Caco-2 (cell line): Measurements from ENCODE around the gene FBLN1. TPM values are rescaled to one million over a fixed set of nuclear protein-coding genes. Genes with fewer than 3 reads are reported as not detected.

Experiments
- BruUV-seq: library from RNA; stranded (reverse); fragments of 400-500 nt; replicated peaks from 2 replicates; lab custom pipeline; 2021; lab: Mats Ljungman, UMichigan
- CTCF ChIA-PET: fragments of 300-600 bp; sonication (Branson Sonifier 250); formaldehyde crosslinking; loops from one replicate; lab custom pipeline; 2022; ENCODE audit warnings: antibody characterized with exemption; lab: Charles Lee
- POLR2A ChIA-PET: fragments of 300-600 bp; sonication (Branson Sonifier 250); formaldehyde crosslinking; loops from one replicate; lab custom pipeline; 2022; ENCODE audit warnings: antibody characterized with exemption; lab: Charles Lee
- DNase-seq, 2 experiments: peaks; one replicate each; pipeline versions ENCODE4 v3.0.0 to v3.0.0-alpha.2; 2020 to 2022
- H3K27me3 ChIP-seq: replicated peaks from 2 replicates; pipeline ENCODE4 v1.6.0; 2011; ENCODE audit warnings: low read length; ENCODE audit not compliant: control insufficient read depth, insufficient read depth
- H3K36me3 ChIP-seq: 2 replicates; pipeline ENCODE4 v1.5.1; 2011; ENCODE audit warnings: low read length; ENCODE audit not compliant: control insufficient read depth, insufficient read depth
- H3K4me1 ChIP-seq: fragments of 250-450 bp; sonication (Bioruptor Pico); 2 replicates; pipeline ENCODE4 v1.5.1; 2020; ENCODE audit warnings: mild to moderate bottlenecking
- H3K4me3 ChIP-seq: 2 replicates; pipeline ENCODE4 v1.5.1; 2011; ENCODE audit warnings: low read depth, mild to moderate bottlenecking, control low read depth, low read length
- H3K9me3 ChIP-seq: fragments of 250-450 bp; sonication (Bioruptor Pico); 2 replicates; pipeline ENCODE4 v1.5.1; 2020; ENCODE audit warnings: mild to moderate bottlenecking, moderate library complexity
- H3K27ac Mint-ChIP-seq: one replicate; pipeline ENCODE4 v1.8.0; 2022; ENCODE audit warnings: mixed read lengths; ENCODE audit not compliant: unreplicated experiment
- H3K27me3 Mint-ChIP-seq: one replicate; pipeline ENCODE4 v1.8.0; 2022; ENCODE audit warnings: mixed read lengths; ENCODE audit not compliant: insufficient read depth, unreplicated experiment
- H3K36me3 Mint-ChIP-seq: one replicate; pipeline ENCODE4 v1.8.0; 2022; ENCODE audit warnings: mild to moderate bottlenecking, mixed read lengths; ENCODE audit not compliant: insufficient read depth, unreplicated experiment
- H3K4me1 Mint-ChIP-seq: one replicate; pipeline ENCODE4 v1.8.0; 2022; ENCODE audit warnings: low read depth, mixed read lengths; ENCODE audit not compliant: unreplicated experiment
- H3K4me3 Mint-ChIP-seq: one replicate; pipeline ENCODE4 v1.8.0; 2022; ENCODE audit warnings: mild to moderate bottlenecking, moderate library complexity, mixed read lengths; ENCODE audit not compliant: unreplicated experiment
- H3K9me3 Mint-ChIP-seq: one replicate; pipeline ENCODE4 v1.8.0; 2022; ENCODE audit warnings: mixed read lengths; ENCODE audit not compliant: unreplicated experiment
- CTCF ChIP-seq, 2 experiments: fragments of 200-600 bp in 1 of 2; IDR thresholded peaks; 1 replicate in 1 of 2; 2 replicates in 1 of 2; pipeline versions ENCODE4 v1.5.1 to v1.8.0; 2011 to 2022; ENCODE audit warnings: antibody characterized with exemption in 1 of 2, control low read depth in 1 of 2, inconsistent platforms in 1 of 2, low read depth in 1 of 2, low read length in 1 of 2, mild to moderate bottlenecking in 1 of 2, moderate library complexity in 1 of 2; ENCODE audit not compliant: insufficient read depth in 1 of 2, severe bottlenecking in 1 of 2, unreplicated experiment in 1 of 2
- intact Hi-C: fragments of 100-400 bp; cut with micrococcal nuclease; formaldehyde crosslinking; loops from one replicate; pipeline ENCODE4 v1.10.0; 2022; ENCODE audit not compliant: unreplicated experiment
- total RNA-seq: library from RNA; stranded (reverse); gene quantifications from 2 replicates; pipeline ENCODE4 v1.2.3, GENCODE V29; 2022

Gene FBLN1
- total RNA-seq, 1 experiment from 2014 or later, result 519 TPM

- DNase-seq, result no peak
- H3K36me3 Mint-ChIP-seq, result peaks cover 88% of the 10 kb centered on the region
- ChIA-PET POLR2A (no interaction called here), CTCF (interaction anchor here (0.5 kb wide), 1 partner anchor 248 kb away, joined by 3 read pairs; no protein-coding TSS in a partner anchor)
- BruUV-seq, result no TSS peak
- Histone ChIP-seq H3K4me3 (no peak overlapping the region), H3K27me3 (no peaks in the 10 kb centered on the region), H3K4me1 (no peaks in the 10 kb centered on the region), H3K9me3 (no peaks in the 10 kb centered on the region), H3K36me3 (peaks cover 5% of the 10 kb centered on the region)
- H3K27ac Mint-ChIP-seq, result no peak overlapping the region
- no peak for TF ChIP-seq CTCF (IDR thresholded peaks at IDR 0.05; ENCODE audit: insufficient read depth in 1 of 2, low read depth in 1 of 2, low read length in 1 of 2, severe bottlenecking in 1 of 2, unreplicated experiment in 1 of 2)
- intact Hi-C loops, result no loop called here
- H3K27me3 Mint-ChIP-seq, result no peaks in the 10 kb centered on the region
- H3K4me1 Mint-ChIP-seq, result no peaks in the 10 kb centered on the region
- no peaks in the 10 kb centered on the region for H3K9me3 Mint-ChIP-seq
- no peak overlapping the region for H3K4me3 Mint-ChIP-seq
These were observed 35.1 kb downstream of the FBLN1 start for GRCh38 chr22:45537734-45538181.

GRCh38 chr22:45538281-45538680 is 35.6 kb downstream of the FBLN1 start:
- Mint-ChIP-seq H3K27ac (peak overlapping the region; percentile 42), H3K4me1 (no peaks in the 10 kb centered on the region), H3K36me3 (peaks cover 91% of the 10 kb centered on the region), H3K9me3 (no peaks in the 10 kb centered on the region), H3K4me3 (no peak overlapping the region), H3K27me3 (no peaks in the 10 kb centered on the region)
- H3K36me3 ChIP-seq, result peaks cover 5% of the 10 kb centered on the region
- no peaks in the 10 kb centered on the region for H3K9me3 ChIP-seq
- intact Hi-C loops, result no loop called here
- BruUV-seq, result no TSS peak
- ChIA-PET CTCF (no interaction called here), POLR2A (no interaction called here)
- no peaks in the 10 kb centered on the region for H3K27me3 ChIP-seq
- no peak overlapping the region for H3K4me3 ChIP-seq
- H3K4me1 ChIP-seq, result no peaks in the 10 kb centered on the region
- no peak for TF ChIP-seq CTCF (IDR thresholded peaks at IDR 0.05; ENCODE audit: insufficient read depth in 1 of 2, low read depth in 1 of 2, low read length in 1 of 2, severe bottlenecking in 1 of 2, unreplicated experiment in 1 of 2)
- DNase-seq, result no peak

GRCh38 chr22:45540122-45540521 is 37.4 kb downstream of the FBLN1 start:
- H3K27ac Mint-ChIP-seq, result no peak overlapping the region
- POLR2A ChIA-PET, result no interaction called here
- H3K9me3 Mint-ChIP-seq, result no peaks in the 10 kb centered on the region
- H3K27me3 ChIP-seq, result no peaks in the 10 kb centered on the region
- no peak for DNase-seq
- no peaks in the 10 kb centered on the region for H3K4me1 Mint-ChIP-seq
- peaks cover 93% of the 10 kb centered on the region for H3K36me3 Mint-ChIP-seq
- TF ChIP-seq CTCF (IDR thresholded peaks at IDR 0.05; ENCODE audit: insufficient read depth in 1 of 2, low read depth in 1 of 2, low read length in 1 of 2, severe bottlenecking in 1 of 2, unreplicated experiment in 1 of 2), result no peak
- intact Hi-C loops, result no loop called here
- CTCF ChIA-PET, result no interaction called here
- H3K4me3 Mint-ChIP-seq, result no peak overlapping the region
- H3K27me3 Mint-ChIP-seq, result no peaks in the 10 kb centered on the region
- no peaks in the 10 kb centered on the region for H3K9me3 ChIP-seq
- H3K4me1 ChIP-seq, result no peaks in the 10 kb centered on the region
- BruUV-seq, result no TSS peak
- peaks cover 3% of the 10 kb centered on the region for H3K36me3 ChIP-seq
- H3K4me3 ChIP-seq, result no peak overlapping the region
